ENCODE data around the gene PLCB1. TPM values are rescaled to one million over a fixed set of nuclear protein-coding genes. Genes with fewer than 3 reads are reported as not detected.

PLCB1 gene
- total RNA-seq, 2 donors from 2014 or later: 16.9 to 20.8 TPM

DNA sequence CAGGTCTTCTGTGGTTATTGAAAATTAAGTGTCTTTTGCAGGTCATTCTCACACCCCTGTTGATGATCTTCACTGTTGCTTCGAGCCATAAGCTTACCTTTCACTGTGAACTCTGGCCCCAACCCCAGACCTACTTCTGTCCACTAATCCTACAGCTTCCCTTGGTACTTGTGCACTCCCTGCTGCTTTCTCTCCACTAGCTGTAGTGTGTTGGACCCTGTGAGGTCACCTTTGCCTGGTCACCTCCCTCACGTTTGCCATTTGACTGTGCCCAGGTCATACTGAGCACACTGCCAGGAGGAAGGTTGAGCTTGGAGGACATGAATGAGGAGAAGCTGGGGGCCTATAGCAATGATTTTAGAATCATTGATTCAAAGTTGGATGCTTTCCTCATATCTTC is 94.0 kb downstream of the PLCB1 start:
- intact Hi-C loops (cut with DNase I): no loop called here
- DNase-seq (ENCODE audit: low spot score): no peak

DNA sequence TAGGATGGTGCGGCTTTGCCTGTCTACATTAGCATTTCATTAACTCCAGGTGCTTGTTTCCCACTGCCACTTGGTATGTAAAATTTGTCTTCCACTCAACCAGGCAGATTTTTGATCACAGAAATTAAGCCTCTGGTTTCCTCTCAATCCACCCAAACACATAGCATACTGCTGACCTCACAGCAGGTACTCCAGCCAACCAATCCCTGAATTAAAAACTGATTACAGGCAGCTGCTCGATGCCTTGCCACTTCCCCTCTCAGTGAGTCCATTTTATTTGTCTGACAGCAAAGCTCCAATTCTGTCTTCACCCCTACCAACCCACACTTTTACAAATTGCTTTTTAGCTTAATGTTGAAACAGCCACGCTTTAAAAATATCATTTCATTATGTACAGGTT is 95.2 kb downstream of the PLCB1 start:
- intact Hi-C loops (cut with DNase I): no loop called here
- DNase-seq (ENCODE audit: low spot score): no peak

DNA sequence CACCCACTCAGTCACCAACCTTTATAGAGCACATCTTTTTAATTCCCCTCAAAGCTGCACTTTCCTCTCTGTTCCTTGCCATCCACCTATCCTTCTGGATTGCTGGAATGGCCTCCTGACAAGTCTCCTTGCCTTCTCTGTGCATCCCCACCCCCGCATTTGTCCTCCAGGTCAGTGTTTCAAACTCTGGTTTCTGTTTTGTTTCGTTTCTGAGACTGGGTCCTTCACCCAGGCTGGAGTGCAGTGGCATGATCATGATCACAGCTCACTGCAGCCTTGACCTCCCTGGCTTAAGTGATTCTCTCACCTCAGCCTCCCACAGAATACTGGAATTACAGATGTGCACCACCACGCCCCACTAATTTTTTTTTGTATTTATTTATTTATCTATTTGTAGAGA is 96.2 kb downstream of the PLCB1 start:
- no peak for DNase-seq (ENCODE audit: low spot score)
- intact Hi-C loops (cut with DNase I): no loop called here

DNA sequence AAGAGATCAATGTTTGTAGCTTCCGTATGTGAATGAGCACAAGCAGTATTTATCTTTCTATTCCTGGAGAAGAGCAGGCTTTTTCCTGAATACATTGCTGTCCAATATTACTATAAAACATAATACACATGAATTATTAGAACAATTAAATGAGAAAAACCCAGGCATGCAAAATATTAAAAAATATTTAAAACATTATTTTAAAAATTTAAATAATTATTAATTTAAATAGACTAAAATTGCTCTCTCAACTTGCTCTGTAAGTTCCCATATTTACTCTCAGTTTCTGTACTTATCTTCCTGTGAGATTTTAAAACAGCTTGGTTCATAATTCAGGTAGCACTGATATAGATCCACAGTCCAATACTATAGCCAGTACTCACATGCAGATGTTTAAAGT is 97.0 kb downstream of the PLCB1 start:
- intact Hi-C loops (cut with DNase I): no loop called here
- no peak for DNase-seq (ENCODE audit: low spot score)

DNA sequence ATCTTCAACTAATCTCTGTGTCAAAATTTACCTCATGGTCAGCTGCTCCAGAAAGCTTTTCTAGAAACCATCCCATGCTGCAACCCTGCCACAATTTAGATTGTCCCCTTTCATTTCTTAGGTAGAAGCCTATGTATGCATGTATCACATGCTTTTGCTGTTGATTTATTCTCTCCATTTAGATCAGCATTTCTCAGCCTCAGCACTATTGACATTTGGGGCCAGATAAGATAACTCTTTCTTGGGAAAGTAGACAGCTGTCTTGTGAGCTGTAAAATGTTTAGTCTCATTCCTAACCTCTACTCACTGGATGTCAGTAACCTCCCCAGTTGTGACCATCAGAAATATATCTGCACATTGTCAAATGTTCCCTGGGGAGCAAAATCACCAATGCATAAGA is 99.0 kb downstream of the PLCB1 start:
- intact Hi-C loops (cut with DNase I): no loop called here
- DNase-seq (ENCODE audit: low spot score): no peak

DNA sequence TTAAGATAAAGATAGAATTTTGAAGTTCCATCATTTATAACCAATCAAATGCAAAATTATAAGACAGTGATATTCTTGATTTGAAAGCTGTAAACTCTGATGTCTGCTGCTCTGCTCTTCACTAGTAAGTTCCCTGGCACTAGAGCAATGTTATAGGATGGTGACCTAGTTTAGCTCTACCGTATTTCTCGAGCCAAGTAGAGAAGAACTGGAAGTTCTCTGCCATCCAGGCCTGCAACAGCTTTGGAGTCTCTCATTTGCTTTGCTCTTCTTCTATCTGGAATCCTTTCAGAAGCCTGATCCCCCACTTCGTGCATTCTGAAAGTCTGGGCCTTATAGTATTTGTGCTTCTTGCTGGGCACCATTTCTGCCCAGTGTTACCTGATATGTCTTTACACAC is 100.3 kb downstream of the PLCB1 start:
- no peak for DNase-seq (ENCODE audit: low spot score)
- intact Hi-C loops (cut with DNase I): no loop called here

DNA sequence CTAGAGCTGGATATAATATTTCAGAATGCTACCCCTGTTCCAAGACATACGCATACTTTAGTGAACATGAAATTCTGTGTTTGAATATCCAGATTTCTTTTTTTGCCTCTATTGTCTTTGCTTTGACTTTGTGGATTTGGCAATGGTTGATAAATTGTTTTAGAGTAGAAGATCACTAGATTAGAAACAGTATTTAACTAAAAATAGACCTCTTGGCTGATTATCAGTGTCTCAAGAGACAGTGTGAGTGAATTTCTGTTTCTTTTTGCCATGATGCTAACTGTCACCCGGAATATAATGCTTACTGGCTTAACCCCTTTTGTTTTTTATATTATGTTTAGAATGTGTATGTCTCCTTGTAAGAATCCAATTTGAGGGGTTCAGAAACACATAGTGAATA is 102.5 kb downstream of the PLCB1 start:
- no peak for DNase-seq (ENCODE audit: low spot score)
- intact Hi-C loops (cut with DNase I): no loop called here

DNA sequence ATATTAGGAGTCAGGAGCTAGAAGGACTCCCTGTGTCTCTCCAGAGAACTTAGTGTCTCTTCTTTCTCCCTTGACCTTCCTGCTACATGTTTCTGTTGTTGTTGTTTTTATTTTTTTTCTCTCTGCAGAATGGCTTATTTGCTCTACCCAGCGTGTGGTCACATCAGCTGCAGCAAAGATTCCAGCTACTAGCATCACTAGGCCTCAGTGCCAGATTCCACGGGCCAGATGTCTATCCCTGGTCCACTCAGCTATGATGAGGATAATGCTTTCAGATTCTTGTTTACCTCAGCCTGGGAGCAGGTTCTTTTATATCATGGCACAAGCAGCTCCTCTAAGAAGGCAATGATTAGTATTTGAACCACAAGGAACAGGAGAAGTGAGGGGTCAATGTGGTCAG is 110.0 kb downstream of the PLCB1 start:
- intact Hi-C loops (cut with DNase I): no loop called here
- DNase-seq (ENCODE audit: low spot score): no peak

DNA sequence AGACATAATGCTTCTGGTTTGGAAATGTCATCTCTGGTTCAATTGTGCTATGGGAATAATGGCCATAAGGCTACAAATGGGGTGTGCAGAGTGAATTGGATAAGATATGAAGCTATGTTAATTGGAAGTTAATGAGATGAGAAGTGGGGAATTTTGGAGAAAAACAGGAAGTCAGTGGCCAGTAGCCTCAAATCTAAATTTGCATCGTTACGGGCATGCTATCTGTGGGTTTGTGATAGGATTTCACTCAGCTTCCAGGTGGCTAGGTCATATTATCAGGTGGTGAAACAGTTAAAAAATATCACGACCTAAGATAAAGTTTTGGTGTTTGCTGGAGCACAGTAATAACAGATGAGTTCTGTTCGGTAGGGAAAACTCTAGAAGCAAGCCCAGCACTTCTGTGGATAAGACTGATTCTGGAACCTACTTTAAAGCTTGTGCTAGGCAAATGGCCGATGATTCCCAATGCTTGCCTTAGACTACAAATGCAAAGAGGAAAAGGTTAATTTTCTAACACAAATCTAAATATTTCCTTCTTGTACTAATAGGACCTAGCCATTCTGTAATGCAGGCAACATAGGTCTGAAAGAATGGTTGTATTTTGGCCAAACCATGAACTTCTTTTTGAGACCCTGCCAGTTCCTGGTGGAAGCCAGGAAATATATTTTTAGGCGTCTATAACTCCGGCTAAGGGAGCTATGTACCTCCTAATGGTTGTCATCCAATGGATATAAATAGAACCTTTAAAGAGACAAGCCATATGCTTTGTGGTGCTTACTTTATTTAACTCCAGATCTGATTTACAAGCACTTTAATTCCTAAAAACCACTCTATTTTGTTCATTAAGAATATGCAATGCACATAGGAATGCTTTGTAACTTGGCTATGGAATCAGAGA is 111.0 kb downstream of the PLCB1 start:
- intact Hi-C loops (cut with DNase I): no loop called here
- DNase-seq (ENCODE audit: low spot score): no peak

DNA sequence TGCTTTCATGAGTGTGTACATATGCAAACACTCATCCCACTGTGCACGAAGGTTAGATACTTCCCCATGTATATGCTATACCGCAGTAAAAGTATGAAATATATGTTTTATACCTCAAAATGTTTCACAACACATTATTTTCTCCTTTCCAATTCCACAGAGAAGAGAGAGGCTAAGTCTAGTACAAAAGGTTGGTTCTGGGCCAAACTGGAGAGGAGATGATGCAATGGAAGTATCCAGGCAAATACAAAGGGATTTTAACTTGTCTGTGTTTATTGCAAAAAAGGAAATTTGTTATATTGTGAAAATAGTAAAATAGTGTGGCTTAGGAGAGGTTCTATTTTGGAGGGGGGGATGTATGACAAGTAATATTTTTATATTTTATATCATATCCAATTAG is 112.6 kb downstream of the PLCB1 start:
- intact Hi-C loops (cut with DNase I): no loop called here
- no peak for DNase-seq (ENCODE audit: low spot score)

DNA sequence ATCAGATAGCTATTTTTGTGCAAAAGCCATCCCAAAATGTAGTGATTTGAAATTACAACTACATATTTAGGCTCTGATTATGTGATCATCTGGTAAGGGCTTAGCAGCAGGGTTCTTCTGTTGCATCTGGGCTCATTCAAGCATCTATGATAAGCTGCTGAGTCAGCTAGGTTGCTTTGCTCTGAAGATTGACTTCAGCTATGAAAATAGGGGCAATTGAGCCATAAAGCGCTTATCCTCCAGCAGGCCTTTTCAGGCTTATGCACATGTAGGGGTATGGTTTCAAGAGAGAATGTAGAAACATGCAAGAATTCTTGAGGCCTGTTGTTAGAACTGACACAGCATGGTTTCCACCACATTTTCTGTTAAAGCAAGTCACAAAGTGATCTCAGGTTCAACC is 114.1 kb downstream of the PLCB1 start:
- intact Hi-C loops (cut with DNase I): no loop called here
- DNase-seq (ENCODE audit: low spot score): no peak

DNA sequence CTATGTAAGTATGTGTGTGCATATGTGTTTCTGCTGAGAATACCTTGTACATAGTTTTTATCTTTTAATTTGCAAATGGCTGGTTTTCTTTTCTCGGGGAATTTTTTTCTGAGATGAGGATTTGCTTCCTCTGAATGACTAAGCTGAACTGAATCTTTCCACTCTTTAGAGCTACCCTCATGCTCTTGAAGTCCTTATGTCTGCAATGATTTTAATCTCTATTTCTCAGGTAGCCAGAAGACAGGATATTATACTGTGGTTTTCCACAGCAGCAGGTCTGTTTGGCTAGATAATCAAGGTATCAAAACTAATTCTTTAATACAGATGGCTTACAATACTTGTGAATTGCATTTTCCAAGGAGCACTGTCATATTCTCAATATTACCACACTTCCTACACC is 114.7 kb downstream of the PLCB1 start:
- intact Hi-C loops (cut with DNase I): no loop called here

DNA sequence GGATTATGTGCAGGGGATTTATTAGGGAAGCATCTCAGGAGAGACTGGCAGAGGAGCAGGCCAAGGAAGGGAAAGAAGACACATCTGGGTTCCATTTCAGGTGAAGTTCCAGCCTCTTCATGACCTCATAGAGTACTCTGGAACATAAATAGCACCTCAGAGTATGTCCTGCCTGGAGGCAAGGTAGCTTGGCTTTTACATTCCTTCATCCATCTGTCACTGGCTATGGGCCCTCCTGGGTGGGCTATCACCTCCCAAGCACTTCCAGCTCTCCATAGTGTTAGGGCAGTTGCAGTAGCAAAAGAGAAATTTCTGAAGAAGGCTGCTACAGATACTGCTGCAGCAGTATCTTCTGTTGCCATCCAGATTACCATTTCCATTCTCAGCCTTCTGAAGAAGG is 116.0 kb downstream of the PLCB1 start:
- no peak for DNase-seq (ENCODE audit: low spot score)
- intact Hi-C loops (cut with DNase I): no loop called here

More for the DNA sequence above, 114.7 kb downstream of the PLCB1 start:
- no peak for DNase-seq (ENCODE audit: low spot score)

DNA sequence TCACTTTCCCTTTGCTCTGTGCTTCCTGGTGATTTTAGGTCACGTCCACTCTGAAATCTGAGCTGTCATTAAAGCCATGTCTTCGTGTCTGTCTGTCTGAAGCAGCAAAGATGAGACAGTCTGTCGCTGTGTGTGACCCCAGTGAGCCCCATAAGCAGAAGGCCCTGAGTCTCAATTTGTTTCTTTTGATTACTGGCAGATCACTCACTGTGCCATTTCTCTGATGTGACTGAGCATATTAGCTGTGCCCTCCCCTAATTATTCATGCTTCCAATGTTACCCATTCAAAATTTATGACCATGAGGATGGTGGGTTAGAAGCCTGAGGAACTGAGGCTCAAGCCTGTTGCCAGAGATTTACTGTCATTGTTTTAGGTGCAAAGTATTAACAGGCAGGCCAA is 117.6 kb downstream of the PLCB1 start:
- intact Hi-C loops (cut with DNase I): no loop called here
- DNase-seq (ENCODE audit: low spot score): no peak

DNA sequence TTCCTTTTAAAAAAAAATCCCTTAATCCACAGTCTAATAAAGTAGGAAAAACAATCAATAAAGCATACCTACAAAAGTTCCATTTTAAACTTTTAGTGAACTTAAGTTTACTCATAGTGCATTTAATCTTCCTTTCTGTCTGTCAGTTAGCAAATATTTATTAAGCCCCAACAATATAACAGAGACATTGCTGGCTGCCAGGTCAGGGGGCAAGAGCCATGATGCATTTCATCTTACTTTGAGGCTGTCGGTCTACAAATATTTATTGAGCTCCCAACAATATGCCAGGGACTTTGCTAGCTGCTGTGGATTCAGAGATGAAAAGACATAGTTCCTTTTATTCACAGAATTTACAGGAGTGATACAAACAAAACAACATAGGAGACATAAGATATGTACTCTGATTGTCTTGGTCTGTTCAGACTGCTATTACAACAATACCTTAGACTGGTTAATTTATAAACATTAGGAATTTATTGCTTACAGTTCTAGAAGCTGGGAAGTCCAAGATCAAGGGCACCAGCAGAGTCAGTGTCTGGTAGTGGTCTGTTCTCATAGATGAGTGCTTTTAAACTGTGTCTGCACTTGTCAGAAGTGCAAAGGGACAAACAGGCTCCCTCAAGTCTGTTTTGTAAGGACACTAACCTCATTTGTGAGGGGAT is 118.6 kb downstream of the PLCB1 start:
- DNase-seq (ENCODE audit: low spot score): no peak
- intact Hi-C loops (cut with DNase I): no loop called here

DNA sequence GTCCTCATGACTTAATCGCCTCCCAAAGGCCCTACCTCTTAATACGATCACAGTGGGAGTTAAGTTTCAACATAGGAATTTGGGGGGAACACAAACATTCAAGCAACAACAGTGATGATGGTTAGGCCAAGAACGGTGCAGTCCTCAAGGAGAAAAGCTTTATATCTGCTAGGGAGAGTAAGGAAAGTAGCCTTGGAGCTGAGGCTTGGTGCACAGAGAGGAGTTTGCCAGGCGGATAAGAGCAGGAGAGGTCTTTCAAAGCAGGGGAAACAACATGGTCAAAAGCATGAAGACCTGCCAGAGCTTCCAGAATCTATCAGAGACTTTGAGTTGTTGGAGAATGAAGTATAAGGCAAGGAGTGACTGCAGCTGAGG is 119.1 kb downstream of the PLCB1 start:
- DNase-seq (ENCODE audit: low spot score): no peak
- intact Hi-C loops (cut with DNase I): no loop called here

DNA sequence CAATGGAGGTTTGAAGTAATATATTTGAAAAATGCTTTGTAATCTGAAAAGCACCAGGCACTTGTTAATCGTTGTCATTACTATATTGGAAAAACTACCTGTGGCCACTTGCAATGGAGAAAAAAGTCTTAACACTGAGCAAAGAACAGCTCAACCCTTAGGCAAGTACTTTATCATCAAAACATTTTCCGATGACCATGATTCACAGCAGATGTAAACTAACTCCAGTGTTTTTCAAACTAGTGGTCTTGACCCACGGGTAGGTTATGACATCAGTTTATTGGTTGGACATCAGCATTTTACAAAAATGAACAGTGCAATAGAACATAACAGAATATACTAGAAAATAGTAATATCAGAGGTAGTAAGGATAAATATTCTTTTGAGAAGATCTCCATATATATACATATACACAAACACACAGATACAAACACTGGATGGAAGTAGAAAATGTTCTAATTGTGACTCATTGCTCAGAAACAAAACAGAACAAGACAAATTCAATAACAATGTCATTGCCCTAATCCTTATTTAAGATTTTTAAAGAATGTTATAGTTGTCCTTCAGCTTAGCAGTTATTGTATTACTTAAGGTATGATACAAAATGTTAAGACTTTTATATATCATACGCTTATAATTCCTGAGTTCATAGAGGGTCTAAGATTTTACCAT is 123.0 kb downstream of the PLCB1 start:
- intact Hi-C loops (cut with DNase I): no loop called here

DNA sequence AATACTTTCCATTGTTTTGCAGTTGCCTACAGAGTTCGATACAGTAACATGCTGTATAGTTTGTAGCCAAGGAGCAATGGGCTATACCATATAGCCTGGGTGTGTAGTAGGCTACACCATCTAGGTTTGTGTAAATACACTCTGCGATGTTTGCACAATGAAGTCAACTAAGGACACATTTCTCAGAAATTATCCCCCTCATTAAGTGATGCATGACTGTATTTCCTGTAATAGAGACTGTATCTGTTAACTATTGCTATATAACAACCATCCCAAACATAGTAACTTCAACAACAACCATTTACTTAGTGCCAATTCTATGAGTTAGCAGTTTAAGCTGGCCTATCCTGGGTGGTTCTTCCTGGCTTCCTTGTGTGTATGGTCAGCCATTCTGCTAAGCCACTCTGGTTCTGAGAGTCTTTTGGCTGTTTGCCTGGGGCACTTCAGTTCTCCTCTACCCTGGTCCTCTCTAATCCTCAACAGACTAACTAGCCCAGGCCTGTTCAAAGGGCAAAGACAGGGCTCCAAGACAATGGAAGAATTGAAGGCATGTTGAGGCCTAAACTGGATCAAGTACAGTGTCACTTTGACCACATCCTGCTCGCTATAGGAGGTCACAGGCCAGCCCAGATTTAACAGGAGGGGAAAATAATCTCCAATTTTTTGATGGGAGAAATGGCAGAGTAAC is 124.0 kb downstream of the PLCB1 start:
- DNase-seq (ENCODE audit: low spot score): no peak
- intact Hi-C loops (cut with DNase I): no loop called here

More for the DNA sequence above, 123.0 kb downstream of the PLCB1 start:
- DNase-seq (ENCODE audit: low spot score): no peak

DNA sequence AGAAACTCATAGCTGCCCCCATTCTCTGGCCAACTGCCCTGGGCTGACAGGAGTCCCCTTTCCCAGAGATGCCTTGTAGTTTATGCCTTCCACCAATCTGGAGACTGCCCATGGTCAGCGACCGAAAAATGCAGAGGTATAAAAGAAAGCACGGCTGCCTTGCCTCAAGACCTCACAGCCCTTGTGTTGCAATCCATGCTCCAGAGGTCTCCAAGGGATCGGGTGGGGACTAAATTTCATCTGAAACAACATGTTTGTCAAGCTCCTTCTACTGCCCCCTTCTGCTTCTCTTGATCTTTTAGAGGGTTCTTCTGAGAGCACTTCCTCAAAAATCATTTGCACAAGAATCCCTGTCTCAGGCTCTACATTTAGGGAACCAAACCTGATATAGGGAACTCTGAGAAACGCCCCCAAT is 128.8 kb downstream of the PLCB1 start:
- intact Hi-C loops (cut with DNase I): no loop called here
- no peak for DNase-seq (ENCODE audit: low spot score)

DNA sequence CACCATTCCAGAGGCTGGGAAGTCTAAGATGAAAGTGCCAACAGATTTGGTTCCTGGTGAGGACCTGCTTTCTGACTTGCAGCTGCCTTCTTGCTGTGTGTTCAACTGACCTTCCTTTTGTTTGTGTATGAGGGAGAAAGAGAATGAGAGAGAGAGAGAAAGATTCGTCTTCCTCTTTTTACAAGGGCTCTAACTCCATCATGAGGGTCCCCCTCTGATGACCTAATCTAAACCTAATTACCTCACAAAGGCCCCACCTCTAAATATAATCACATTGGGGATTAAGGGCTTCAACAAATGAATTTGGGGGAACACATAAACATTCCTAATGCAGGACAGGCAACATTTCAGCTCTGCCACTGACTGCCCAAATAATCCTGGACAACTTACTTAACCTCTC is 130.7 kb downstream of the PLCB1 start:
- intact Hi-C loops (cut with DNase I): no loop called here
- no peak for DNase-seq (ENCODE audit: low spot score)
